NCI-H1694 treated with DMSO at 0.1 percent for 48 hours (cell line): Measurements from ENCODE around the gene NPAT.

ENCODE experiments used
- DNase-seq: peaks from one replicate; lab custom pipeline; 2025; lab: John Stamatoyannopoulos, UW

NPAT gene

DNA sequence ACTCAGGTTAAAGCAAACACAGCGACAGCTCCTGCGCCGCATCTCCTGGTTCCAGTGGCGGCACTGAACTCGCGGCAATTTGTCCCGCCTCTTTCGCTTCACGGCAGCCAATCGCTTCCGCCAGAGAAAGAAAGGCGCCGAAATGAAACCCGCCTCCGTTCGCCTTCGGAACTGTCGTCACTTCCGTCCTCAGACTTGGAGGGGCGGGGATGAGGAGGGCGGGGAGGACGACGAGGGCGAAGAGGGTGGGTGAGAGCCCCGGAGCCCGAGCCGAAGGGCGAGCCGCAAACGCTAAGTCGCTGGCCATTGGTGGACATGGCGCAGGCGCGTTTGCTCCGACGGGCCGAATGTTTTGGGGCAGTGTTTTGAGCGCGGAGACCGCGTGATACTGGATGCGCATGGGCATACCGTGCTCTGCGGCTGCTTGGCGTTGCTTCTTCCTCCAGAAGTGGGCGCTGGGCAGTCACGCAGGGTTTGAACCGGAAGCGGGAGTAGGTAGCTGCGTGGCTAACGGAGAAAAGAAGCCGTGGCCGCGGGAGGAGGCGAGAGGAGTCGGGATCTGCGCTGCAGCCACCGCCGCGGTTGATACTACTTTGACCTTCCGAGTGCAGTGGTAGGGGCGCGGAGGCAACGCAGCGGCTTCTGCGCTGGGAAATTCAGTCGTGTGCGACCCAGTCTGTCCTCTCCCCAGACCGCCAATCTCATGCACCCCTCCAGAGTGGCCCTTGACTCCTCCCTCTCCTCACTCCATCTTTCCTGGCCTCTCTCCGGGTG, at the start of gene NPAT, which contains the start of gene ATM:
TSS of gene NPAT (minus strand) at position 65 of the 774 bp plus-strand sequence. CDS start 102 bp downstream, outside the sequence.
TSS of gene ATM (plus strand) at position 494 of the 774 bp plus-strand sequence. CDS start 4,558 bp downstream, outside the sequence.
- DNase-seq = peak; percentile 80

DNA sequence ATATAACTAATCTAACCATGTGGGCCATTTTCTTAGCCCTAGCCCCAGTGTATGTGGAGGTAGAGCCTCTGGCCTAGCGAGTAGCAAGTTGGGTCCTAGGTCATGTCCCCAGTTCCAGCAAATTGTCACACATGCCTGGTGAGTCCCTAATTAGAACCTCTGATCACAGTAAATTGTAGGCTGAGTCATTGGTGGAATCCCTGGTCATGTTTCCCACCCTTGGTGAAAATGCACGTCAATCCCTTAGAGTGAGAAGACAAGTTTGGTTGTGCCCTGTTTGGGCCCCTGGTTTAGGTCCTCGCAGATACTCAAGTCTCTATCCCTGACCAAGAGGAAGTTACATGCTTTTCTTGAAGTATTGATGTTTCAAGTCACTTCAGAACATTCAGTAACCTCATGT, 47.1 kb upstream of the NPAT start:
- DNase-seq = no peak

DNA sequence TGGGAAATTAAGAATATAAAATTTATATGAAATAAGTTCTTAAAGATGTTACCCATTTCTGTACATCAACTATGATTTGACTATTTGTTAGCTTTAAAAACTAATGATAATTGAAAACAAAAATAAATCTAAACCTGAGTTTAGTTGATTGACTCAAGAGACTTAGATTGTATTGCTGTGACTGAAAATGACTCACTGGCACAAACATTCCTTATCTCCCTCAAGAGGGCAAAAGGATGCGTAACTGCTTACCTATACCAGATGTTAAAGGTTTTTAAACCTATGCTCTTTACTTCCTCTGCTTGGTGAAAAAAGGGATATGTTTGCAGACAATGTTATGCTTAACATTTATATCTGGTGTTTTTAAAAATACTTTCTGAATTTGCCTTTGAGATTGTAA, 30.7 kb upstream of the NPAT start:
- no peak for DNase-seq

GRCh38 chr11:108246885-108247284, 24.4 kb upstream of the NPAT start:
- no peak for DNase-seq

DNA sequence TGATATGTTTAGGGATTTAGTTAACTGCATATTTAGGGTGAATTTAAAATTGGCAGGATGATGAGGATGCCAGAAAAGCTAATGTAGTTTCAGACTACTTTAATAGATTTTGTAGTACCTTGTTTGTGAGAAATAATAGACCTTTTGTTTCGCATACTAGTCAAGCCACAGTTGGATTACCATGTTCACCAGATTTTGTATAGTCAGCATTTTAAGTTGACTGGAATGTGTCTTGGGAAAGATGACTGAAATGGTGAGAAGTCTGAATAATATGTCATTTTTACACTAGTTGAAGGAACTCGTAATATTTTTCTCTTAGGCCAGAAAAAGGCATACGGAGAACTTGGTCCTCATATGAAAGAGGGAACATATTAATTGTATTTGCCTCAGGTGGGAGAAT, 23.9 kb upstream of the NPAT start:
- no peak for DNase-seq

DNA sequence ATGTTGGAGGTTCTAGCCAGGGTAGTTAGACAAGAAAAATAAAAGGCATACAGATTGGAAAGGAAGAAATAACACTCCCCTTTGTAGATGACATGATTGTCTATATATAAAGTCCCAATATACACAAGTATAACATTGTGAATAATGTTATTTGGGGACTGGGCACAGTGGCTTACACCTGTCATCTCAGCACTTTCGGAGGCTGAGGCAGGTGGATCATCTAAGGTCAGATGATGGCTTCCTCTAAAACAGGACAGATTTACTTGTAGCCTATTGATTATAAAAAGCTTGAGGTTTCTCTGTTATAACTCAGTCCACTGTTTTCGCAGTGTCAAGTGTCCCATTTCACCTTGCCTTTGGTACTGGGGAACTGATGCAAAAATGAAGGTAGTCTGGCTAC, 20.0 kb upstream of the NPAT start:
- DNase-seq = no peak

DNA sequence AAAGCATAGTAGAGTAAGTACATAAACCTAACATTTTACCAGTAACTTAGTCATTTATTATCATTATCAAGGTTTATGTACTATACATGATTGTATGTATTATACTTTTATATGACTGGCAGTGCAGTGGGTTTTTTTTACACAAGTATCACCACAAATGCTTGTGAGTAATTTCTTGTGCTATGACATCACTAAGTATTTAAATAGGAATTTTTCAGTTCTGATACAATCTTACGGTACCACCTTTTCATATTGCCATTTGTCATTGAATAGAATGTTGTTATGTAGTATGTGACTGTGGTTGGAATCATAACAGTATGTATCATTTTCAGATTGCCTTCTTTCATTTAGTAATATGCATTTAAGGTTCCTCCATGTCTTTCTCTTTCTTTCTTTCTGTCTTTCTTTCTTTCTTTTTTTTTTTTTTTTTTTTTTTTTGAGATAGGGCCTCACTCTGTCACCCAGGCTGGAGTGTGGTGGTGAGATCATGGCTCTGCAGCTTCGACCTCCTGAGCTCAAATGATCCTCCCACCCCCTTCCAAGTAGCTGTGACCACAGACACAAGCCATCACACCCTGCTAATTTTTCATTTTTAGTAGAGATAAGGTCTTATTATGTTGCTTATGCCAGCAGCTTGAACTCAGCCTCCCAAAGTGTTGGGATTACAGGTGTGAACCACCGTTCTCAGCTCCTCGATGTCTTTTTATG, 19.0 kb upstream of the NPAT start:
- DNase-seq = no peak

GRCh38 chr11:108239076-108239475, 16.6 kb upstream of the NPAT start:
- DNase-seq = no peak

DNA sequence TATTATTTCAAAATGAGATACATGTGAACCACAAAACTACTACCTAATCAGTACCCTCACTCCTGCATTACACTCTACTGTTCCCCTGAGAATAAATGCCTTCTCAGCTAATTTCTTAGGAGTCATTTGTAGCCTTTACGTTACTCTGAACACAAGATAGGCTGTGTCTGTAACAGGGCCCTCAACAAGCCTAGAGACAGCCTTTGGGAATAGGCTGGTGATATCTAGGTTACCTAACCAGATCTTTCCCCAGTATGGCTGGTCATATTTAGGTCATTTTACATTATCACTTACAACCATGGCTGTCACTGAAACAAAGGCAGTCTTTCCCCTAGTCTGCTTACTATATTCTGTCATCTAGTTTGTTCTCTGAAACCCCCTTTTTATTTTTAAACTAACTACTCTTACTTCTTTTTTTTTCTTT, 14.6 kb upstream of the NPAT start:
- no peak for DNase-seq

DNA sequence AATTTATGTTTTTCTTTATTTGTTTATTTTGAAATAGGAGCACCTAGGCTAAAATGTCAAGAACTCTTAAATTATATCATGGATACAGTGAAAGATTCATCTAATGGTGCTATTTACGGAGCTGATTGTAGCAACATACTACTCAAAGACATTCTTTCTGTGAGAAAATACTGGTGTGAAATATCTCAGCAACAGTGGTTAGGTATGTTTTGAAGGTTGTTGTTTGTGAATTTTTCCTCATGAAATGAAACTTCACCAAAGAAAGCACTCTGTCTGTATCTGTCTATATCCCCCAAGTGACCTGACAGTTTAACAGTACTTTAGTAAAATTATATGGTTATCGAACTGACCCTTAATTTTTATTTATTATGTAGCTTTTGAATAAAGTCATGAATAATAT, 13.2 kb upstream of the NPAT start:
- DNase-seq = no peak

DNA sequence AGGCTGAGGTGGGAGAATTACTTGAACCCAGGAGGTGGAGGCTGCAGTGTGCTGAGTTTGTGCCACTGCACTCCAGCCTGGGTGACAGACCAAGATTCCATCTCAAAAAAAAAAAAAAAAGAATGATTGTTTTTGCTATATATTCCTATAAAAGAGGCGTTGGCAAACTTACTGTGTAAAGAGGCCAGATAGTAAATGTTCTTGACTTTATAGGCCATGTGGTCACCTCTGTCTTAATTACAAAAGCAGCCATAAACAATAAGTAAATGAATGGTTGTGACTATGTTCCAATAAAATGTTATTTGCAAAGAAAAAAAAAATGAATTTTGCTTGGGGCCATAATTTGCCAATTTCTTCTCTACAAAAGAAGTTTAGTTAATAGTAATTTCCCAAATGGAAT, 12.8 kb upstream of the NPAT start:
- no peak for DNase-seq

- no peak for DNase-seq
These were observed 11.0 kb upstream of the NPAT start for GRCh38 chr11:108233277-108233945.

DNA sequence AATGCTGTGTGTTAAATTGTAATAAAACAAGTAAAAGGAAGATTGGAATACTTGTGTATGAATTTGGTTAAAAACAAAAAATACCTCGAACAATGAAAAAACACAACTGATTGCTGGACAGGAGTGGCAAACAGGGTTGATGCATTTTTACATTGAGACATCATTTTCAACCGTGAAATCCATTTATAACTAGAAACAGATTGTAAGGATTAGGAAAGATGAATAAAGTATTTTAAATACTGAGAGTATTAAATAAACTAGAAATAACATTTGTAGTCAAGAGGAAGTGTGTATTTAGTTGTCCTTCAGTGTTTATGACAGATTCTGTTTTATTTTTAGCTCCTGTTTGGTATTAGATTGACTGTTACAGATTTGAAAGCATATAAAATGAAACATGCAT, 5.8 kb upstream of the NPAT start:
- no peak for DNase-seq

- DNase-seq = no peak
These were observed 3.6 kb upstream of the NPAT start for GRCh38 chr11:108226036-108226435.

DNA sequence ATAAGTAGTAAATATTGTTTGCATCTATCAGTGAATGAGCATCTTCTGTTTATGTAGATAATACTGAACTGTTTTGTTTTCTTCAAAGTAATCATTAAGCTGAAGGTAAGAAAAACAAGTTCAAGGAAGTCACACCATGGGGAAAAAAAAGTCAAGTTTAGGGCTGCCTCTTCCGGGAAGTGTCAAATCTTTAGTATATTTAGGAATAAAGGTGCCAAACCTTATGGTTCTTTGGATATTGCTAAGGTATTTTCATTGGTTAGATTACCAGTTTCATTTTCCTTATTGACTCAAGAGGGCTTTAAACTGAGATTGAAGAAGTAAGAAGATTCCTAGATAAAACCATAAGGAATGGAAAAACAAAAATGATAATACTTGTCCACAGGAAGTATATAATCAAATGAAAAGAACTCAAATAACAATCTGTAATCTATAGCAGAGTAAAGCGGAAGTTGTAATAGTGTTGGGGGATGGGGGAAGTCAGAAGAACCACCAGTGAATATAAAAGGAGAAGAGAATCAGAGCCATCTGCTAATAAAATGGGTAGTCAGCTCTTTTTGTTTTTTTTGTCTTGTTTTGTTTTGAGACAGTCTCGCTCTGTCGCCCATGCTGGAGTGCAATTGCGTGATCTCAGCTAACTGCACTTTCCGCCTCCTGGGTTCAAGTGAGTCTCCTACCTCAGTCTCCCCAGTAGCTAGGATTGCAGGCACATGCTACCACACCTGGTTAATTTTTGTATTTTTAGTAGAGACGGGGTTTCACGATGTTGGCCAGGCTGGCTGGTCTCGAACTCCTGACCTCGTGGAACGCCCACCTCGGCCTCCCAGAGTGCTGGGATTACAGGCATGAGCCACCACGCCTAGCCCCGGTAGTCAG, 2.7 kb upstream of the NPAT start:
- DNase-seq = no peak

- DNase-seq = no peak
These were observed 1.9 kb upstream of the NPAT start for GRCh38 chr11:108224366-108224765.

DNA sequence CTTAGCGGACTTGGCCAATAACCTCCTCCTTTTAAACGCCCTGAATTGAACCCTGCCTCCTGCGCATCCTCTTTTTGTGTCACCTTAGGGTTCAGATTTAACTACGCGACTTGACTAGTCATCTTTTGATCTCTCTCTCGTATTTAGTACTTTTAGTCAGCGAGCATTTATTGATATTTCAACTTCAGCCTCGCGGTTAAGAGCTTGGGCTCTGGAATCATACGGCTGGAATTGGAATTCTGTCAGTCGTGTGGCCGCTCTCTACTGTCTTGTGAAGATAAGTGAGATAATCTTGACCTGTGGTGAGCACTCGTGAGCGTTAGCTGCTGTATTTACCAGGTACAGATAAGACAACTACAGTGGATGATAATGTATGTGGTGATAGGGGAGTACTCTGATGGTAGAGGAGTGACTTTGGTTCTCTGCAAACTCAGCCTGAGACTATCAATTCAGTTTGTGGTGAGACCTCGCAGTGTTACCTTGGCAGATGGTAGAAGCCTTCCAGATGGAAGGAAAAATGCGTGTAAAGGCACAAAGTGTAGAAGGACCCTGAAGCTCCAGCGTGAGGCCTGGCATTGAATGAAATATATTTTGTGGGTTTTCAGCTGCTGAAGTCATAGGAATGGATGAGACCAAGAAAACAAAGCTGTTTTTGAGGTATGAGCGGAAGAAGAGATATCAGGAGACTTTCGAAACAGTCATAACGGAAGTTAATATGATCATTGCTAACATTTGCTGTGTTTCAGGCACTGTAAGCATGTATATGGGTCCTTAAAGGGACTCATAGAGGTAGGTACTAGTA, 1.1 kb upstream of the NPAT start:
- no peak for DNase-seq

DNA sequence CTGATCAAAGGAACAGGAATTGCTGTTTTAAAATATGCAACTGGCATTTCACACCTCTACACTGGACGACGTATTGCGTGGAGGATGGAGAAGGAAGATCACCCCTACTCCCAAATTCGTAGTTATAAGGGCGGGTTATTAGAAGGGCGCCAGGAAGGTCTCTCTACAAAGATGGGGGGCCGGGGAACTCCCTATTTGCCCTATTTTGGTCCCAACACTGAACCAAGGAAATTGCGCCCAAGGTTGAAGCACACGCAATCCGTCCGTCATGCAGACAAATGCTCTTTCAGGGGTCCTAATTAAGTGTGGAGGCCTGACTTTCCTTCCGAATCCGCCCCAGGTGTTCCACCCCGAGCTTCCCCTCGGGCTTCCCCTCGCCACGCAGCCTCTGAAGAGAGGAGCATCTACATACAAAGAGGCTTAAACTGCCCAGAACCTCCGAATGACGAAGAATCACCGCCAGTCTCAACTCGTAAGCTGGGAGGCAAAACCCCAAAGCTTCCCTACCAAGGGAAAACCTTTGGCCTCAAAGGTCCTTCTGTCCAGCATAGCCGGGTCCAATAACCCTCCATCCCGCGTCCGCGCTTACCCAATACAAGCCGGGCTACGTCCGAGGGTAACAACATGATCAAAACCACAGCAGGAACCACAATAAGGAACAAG, 396 bp downstream of the NPAT start:
- no peak for DNase-seq

GRCh38 chr11:108221371-108221770, 1.1 kb downstream of the NPAT start:
- DNase-seq = no peak

- DNase-seq = no peak
These were observed 1.6 kb downstream of the NPAT start for GRCh38 chr11:108220721-108221336.
